HL-60 (cell line): ENCODE results near the gene CIZ1.

ENCODE experiments used
- DNase-seq, 2 experiments: peaks; one replicate each; pipeline ENCODE4 v3.0.0-alpha.2; 2010 to 2020; ENCODE audit warnings: low read depth in 1 of 2, low spot score in 1 of 2
- H3K27ac ChIP-seq: fragments of 250-450 bp; sonication (Bioruptor Pico); replicated peaks from 2 replicates; pipeline ENCODE4 v1.5.1; 2020; ENCODE audit warnings: mild to moderate bottlenecking, moderate library complexity
- H3K27me3 ChIP-seq: fragments of 250-450 bp; sonication (Bioruptor Pico); 2 replicates; pipeline ENCODE4 v1.5.1; 2021; ENCODE audit warnings: mild to moderate bottlenecking, moderate library complexity; ENCODE audit not compliant: insufficient read depth, poor library complexity, severe bottlenecking
- H3K4me3 ChIP-seq: replicated peaks from 2 replicates; pipeline ENCODE4 v1.5.1; 2011; ENCODE audit warnings: mild to moderate bottlenecking, control low read depth, low read length; ENCODE audit not compliant: insufficient read depth
- CTCF ChIP-seq: IDR thresholded peaks from one replicate; pipeline ENCODE4 v1.5.1; 2011; ENCODE audit warnings: low read length, control low read depth, inconsistent platforms; ENCODE audit not compliant: insufficient read depth
- GABPA ChIP-seq: IDR thresholded peaks from 2 replicates; pipeline ENCODE4 v1.6.1; 2012; ENCODE audit warnings: low read depth
- POLR2AphosphoS5 ChIP-seq: IDR thresholded peaks from 2 replicates; pipeline ENCODE4 v1.6.1; 2012; ENCODE audit warnings: low read depth
- REST ChIP-seq: IDR thresholded peaks from 2 replicates; pipeline ENCODE4 v1.6.1; 2012; ENCODE audit warnings: low read depth; ENCODE audit not compliant: insufficient replicate concordance
- SPI1 ChIP-seq: IDR thresholded peaks from 2 replicates; pipeline ENCODE4 v1.6.1; 2012; ENCODE audit warnings: low read depth, mild to moderate bottlenecking, borderline replicate concordance

Gene CIZ1

GRCh38 chr9:128175726-128176125 lies 15.6 kb downstream of the CIZ1 start:
- Histone ChIP-seq H3K27ac (no peak overlapping the region), H3K27me3 (no peaks in the 10 kb centered on the region), H3K4me3 (no peak overlapping the region)
- no peak for TF ChIP-seq POLR2AphosphoS5
- no peak for TF ChIP-seq REST
- TF ChIP-seq SPI1, result no peak
- no peak for TF ChIP-seq CTCF
- no peak for TF ChIP-seq GABPA
- no peak for DNase-seq

GRCh38 chr9:128175102-128175563 lies 16.2 kb downstream of the CIZ1 start:
- DNase-seq, result no peak
- H3K4me3 ChIP-seq, result no peak overlapping the region
- no peak for TF ChIP-seq SPI1
- TF ChIP-seq POLR2AphosphoS5, result no peak
- no peak for TF ChIP-seq REST
- TF ChIP-seq GABPA, result no peak
- no peak for TF ChIP-seq CTCF
- no peak overlapping the region for H3K27ac ChIP-seq
- no peaks in the 10 kb centered on the region for H3K27me3 ChIP-seq

GRCh38 chr9:128174062-128174461 lies 17.3 kb downstream of the CIZ1 start:
- no peaks in the 10 kb centered on the region for H3K27me3 ChIP-seq
- H3K4me3 ChIP-seq, result no peak overlapping the region
- TF ChIP-seq SPI1 (no peak), GABPA (no peak), POLR2AphosphoS5 (no peak), REST (no peak), CTCF (no peak)
- DNase-seq, result no peak
- no peak overlapping the region; the same call in 1 of the 2 replicates for H3K27ac ChIP-seq
